Transverse colon (tissue), 4 donors: ENCODE results near the gene PRR33. TPM values are rescaled to one million over a fixed set of nuclear protein-coding genes. Genes with fewer than 3 reads are reported as not detected.

Source experiments
- DNase-seq: peaks from one replicate; pipeline ENCODE4 v3.0.0-alpha.2; 2019
- H3K27ac ChIP-seq, 4 donors: fragments of 200-600 bp; sonication (generic); 2 replicates each; pipeline ENCODE4 v1.5.1; 2016 to 2018; ENCODE audit warnings: inconsistent platforms in 4 of 4
- H3K27me3 ChIP-seq: fragments of 200-600 bp; sonication (generic); 2 replicates; pipeline ENCODE4 v1.5.1; 2017; ENCODE audit warnings: inconsistent platforms
- H3K36me3 ChIP-seq, 4 donors: fragments of 200-600 bp; sonication (generic); 2 replicates each; pipeline ENCODE4 v1.5.1; 2017 to 2019; ENCODE audit warnings: inconsistent platforms in 4 of 4
- H3K4me1 ChIP-seq, 4 donors: fragments of 200-600 bp; sonication (generic); 2 replicates each; pipeline ENCODE4 v1.5.1; 2017 to 2020; ENCODE audit warnings: inconsistent platforms in 4 of 4
- H3K4me3 ChIP-seq, 4 donors: fragments of 200-600 bp; sonication (generic); 1 replicate in 1 of 4; 2 replicates in 3 of 4; pipeline versions ENCODE4 v1.5.1 to v1.6.1; 2017 to 2019; ENCODE audit warnings: inconsistent platforms in 4 of 4
- H3K9me3 ChIP-seq, 2 donors: fragments of 200-600 bp; sonication (generic); 2 replicates each; pipeline ENCODE4 v1.5.1; 2017 to 2019; ENCODE audit warnings: inconsistent platforms in 2 of 2
- CTCF ChIP-seq, 5 experiments: fragments of 200-600 bp in 3 of 5; fragments of 450-650 bp in 2 of 5; sonication (generic) in 3 of 5; IDR thresholded peaks; 1 replicate in 2 of 5; 2 replicates in 3 of 5; pipeline ENCODE4 v1.5.1; 2016 to 2017; ENCODE audit warnings: antibody characterized with exemption in 5 of 5, inconsistent platforms in 3 of 5, mild to moderate bottlenecking in 2 of 5, moderate library complexity in 1 of 5
- EP300 ChIP-seq: sonication (generic); formaldehyde crosslinking; IDR thresholded peaks from one replicate; pipeline ENCODE4 v1.6.1; 2017; ENCODE audit warnings: antibody characterized with exemption, low read depth
- POLR2A ChIP-seq: fragments of 450-650 bp; IDR thresholded peaks from one replicate; pipeline ENCODE4 v1.6.1; 2016; ENCODE audit warnings: antibody characterized with exemption, mild to moderate bottlenecking, moderate library complexity
- POLR2AphosphoS5 ChIP-seq, 3 donors: sonication (generic); formaldehyde crosslinking; IDR thresholded peaks; one replicate each; pipeline ENCODE4 v1.6.1; 2016; ENCODE audit warnings: antibody characterized with exemption in 3 of 3
- WGBS, 2 donors: methylation state at CpG; one replicate each; pipeline ENCODE4 v1.1.5; 2018; ENCODE audit warnings: low coverage in 1 of 2; 5-methylcytosine and 5-hydroxymethylcytosine counted together
- in situ Hi-C, 4 donors: fragments of 200-750 bp; cut with MboI; loops; one replicate each; pipeline versions ENCODE4 v1.15.0 to v1.15.1; 2017; ENCODE audit warnings: low sequenced_read_pairs in 3 of 4, low pct_ligation_motif_present in 1 of 4, low pct_unique_long_range_greater_than_20kb in 1 of 4
- intact Hi-C: fragments of 100-400 bp; cut with DNase I; formaldehyde crosslinking; loops from one replicate; pipeline ENCODE4 v1.15.1; 2023; ENCODE audit warnings: low total_unique reads
- total RNA-seq, 4 donors: library from RNA; depleted of rRNA; stranded (reverse); fragments of >200 nt; gene quantifications; one replicate each; pipeline ENCODE4 v1.1.0, GENCODE V29; 2016

The PRR33 gene
- total RNA-seq, 4 donors from 2014 or later, result not detected

- Histone ChIP-seq H3K27me3 (no peaks in the 10 kb centered on the region), H3K4me3 (no peak overlapping the region), H3K4me1 (no peaks in the 10 kb centered on the region), H3K9me3 (no peaks in the 10 kb centered on the region), H3K27ac (no peak overlapping the region), H3K36me3 (no peaks in the 10 kb centered on the region)
- 83 to 100% methylated on average over 5 to 41 of the region's 41 CpGs for WGBS, 2 donors
- in situ Hi-C loops, result no loop called here
- no peak for TF ChIP-seq POLR2AphosphoS5 (IDR thresholded peaks at IDR 0.05)
- no peak for TF ChIP-seq CTCF (IDR thresholded peaks at IDR 0.05)
- TF ChIP-seq POLR2A, result no peak
- no peak for TF ChIP-seq EP300
- DNase-seq, result no peak
- intact Hi-C loops, result no loop called here
Measured at GRCh38 chr11:1926156-1927025, 34.7 kb upstream of the PRR33 start.

GRCh38 chr11:1925373-1926155 is 33.9 kb upstream of the PRR33 start:
- in situ Hi-C loops (no loop called here), intact Hi-C loops (no loop called here)
- H3K4me3 ChIP-seq, result no peak overlapping the region
- no peaks in the 10 kb centered on the region for H3K27me3 ChIP-seq
- H3K36me3 ChIP-seq, result no peaks in the 10 kb centered on the region
- TF ChIP-seq EP300 (no peak), CTCF (IDR thresholded peaks at IDR 0.05) (no peak), POLR2A (no peak), POLR2AphosphoS5 (IDR thresholded peaks at IDR 0.05) (no peak)
- no peak overlapping the region for H3K27ac ChIP-seq
- no peaks in the 10 kb centered on the region for H3K4me1 ChIP-seq
- WGBS, 2 donors, result 86% methylated on average over 20 of the region's 23 CpGs; no CpG with 5 or more reads in 1 of the 2 donors
- DNase-seq, result no peak
- no peaks in the 10 kb centered on the region for H3K9me3 ChIP-seq

GRCh38 chr11:1924646-1925372 is 33.1 kb upstream of the PRR33 start:
- Histone ChIP-seq H3K9me3 (no peaks in the 10 kb centered on the region), H3K27ac (no peak overlapping the region), H3K4me3 (no peak overlapping the region), H3K36me3 (no peaks in the 10 kb centered on the region), H3K27me3 (no peaks in the 10 kb centered on the region), H3K4me1 (no peaks in the 10 kb centered on the region)
- DNase-seq, result no peak
- 78 to 82% methylated on average over 3 to 20 of the region's 21 CpGs for WGBS, 2 donors
- TF ChIP-seq EP300 (no peak), POLR2A (no peak), CTCF (IDR thresholded peaks at IDR 0.05) (no peak), POLR2AphosphoS5 (IDR thresholded peaks at IDR 0.05) (no peak)
- in situ Hi-C loops (no loop called here), intact Hi-C loops (no loop called here)

GRCh38 chr11:1924181-1924580 is 32.5 kb upstream of the PRR33 start:
- TF ChIP-seq POLR2AphosphoS5 (IDR thresholded peaks at IDR 0.05) (no peak), CTCF (IDR thresholded peaks at IDR 0.05) (no peak), POLR2A (no peak), EP300 (no peak)
- intact Hi-C loops, result no loop called here
- DNase-seq, result no peak
- Histone ChIP-seq H3K4me1 (no peaks in the 10 kb centered on the region), H3K27ac (no peak overlapping the region), H3K4me3 (no peak overlapping the region), H3K27me3 (no peaks in the 10 kb centered on the region), H3K36me3 (no peaks in the 10 kb centered on the region), H3K9me3 (no peaks in the 10 kb centered on the region)
- 56% methylated on average over 17 of the region's 17 CpGs; no CpG with 5 or more reads in 1 of the 2 donors for WGBS, 2 donors
- in situ Hi-C loops, result no loop called here
